ENCODE measurements around the gene ASIP.

GRCh38 chr20:34316196-34316814, 75.1 kb downstream of the ASIP start:
- no peak for TF ChIP-seq POLR2AphosphoS5 (IDR thresholded peaks at IDR 0.05; ENCODE audit: borderline replicate concordance, low read depth, low read length)
- TF ChIP-seq EZH2 (IDR thresholded peaks at IDR 0.05) = no peak
- no peak for TF ChIP-seq FOXP2 (optimal IDR thresholded peaks at IDR 0.05; ENCODE audit: control extremely low read depth, extremely low read length, insufficient read depth)

Data from SK-N-MC (cell line).